GDM1 (cell line): Measurements from ENCODE around the gene ACER2.
"Not testable (repeated sequence)": the region's sequence is repeated elsewhere in the genome, so short reads cannot be mapped to it uniquely, and the experiment has no call there.

Experiments used
- DNase-seq: peaks from one replicate; lab custom pipeline; 2025; lab: John Stamatoyannopoulos, UW

The ACER2 gene

GRCh38 chr9:19409401-19410194, 789 bp downstream of the ACER2 start:
- no peak for DNase-seq

- no peak for DNase-seq
These were observed 1.3 kb downstream of the ACER2 start for GRCh38 chr9:19410195-19410503.

- no peak for DNase-seq
These were observed 1.8 kb downstream of the ACER2 start for GRCh38 chr9:19410594-19410993.

GRCh38 chr9:19411316-19411715, 2.5 kb downstream of the ACER2 start:
- no peak for DNase-seq

GRCh38 chr9:19413456-19413855, 4.6 kb downstream of the ACER2 start:
- DNase-seq = not testable (repeated sequence)

- DNase-seq = no peak
These were observed 7.3 kb downstream of the ACER2 start for GRCh38 chr9:19416143-19416542.

- DNase-seq = no peak
These were observed 12.1 kb downstream of the ACER2 start for GRCh38 chr9:19420877-19421276.

- no peak for DNase-seq
These were observed 14.4 kb downstream of the ACER2 start for GRCh38 chr9:19423163-19423562.

GRCh38 chr9:19424176-19424779, 15.5 kb downstream of the ACER2 start:
- DNase-seq = no peak

GRCh38 chr9:19429595-19429994, 20.8 kb downstream of the ACER2 start:
- no peak for DNase-seq

GRCh38 chr9:19430201-19430760, 21.5 kb downstream of the ACER2 start:
- no peak for DNase-seq

- DNase-seq = no peak
These were observed 22.8 kb downstream of the ACER2 start for GRCh38 chr9:19431361-19432171.

GRCh38 chr9:19432473-19432872, 23.7 kb downstream of the ACER2 start:
- no peak for DNase-seq

- not testable (repeated sequence) for DNase-seq
These were observed 24.9 kb downstream of the ACER2 start for GRCh38 chr9:19433729-19434128.

- no peak for DNase-seq
These were observed 31.6 kb downstream of the ACER2 start for GRCh38 chr9:19440376-19440775.

- DNase-seq = no peak
These were observed 32.2 kb downstream of the ACER2 start for GRCh38 chr9:19440823-19441580.

GRCh38 chr9:19441730-19442129, 32.9 kb downstream of the ACER2 start:
- no peak for DNase-seq

- no peak for DNase-seq
These were observed 33.4 kb downstream of the ACER2 start for GRCh38 chr9:19442240-19442639.

GRCh38 chr9:19445452-19445851, 36.6 kb downstream of the ACER2 start:
- no peak for DNase-seq

GRCh38 chr9:19446361-19446861, 37.6 kb downstream of the ACER2 start:
- DNase-seq = no peak

- no peak for DNase-seq
These were observed 42.7 kb downstream of the ACER2 start for GRCh38 chr9:19451240-19452087.
